H7 (cell line): ENCODE results near the gene RNF220. TPM values are rescaled to one million over a fixed set of nuclear protein-coding genes. Genes with fewer than 3 reads are reported as not detected.
A peak's percentile ranks its signal among the peaks of the same experiment; 100 is the strongest.

Experiments
- DNase-seq: peaks from one replicate; pipeline ENCODE4 v3.0.0; 2012
- H3K27me3 ChIP-seq: 2 replicates; pipeline ENCODE4 v1.6.0; 2011; ENCODE audit warnings: mild to moderate bottlenecking, low read length; ENCODE audit not compliant: control insufficient read depth, insufficient read depth
- H3K36me3 ChIP-seq: replicated peaks from 2 replicates; pipeline ENCODE4 v1.5.1; 2011; ENCODE audit warnings: low read length; ENCODE audit not compliant: control insufficient read depth, insufficient read depth
- H3K4me3 ChIP-seq: 2 replicates; pipeline ENCODE4 v1.5.1; 2011; ENCODE audit warnings: low read depth, mild to moderate bottlenecking, control low read depth, low read length, moderate library complexity; ENCODE audit not compliant: insufficient read depth
- total RNA-seq: library from RNA; depleted of rRNA; stranded (reverse); fragments of >200 nt; shearing (Covaris generic); gene quantifications from 2 replicates; pipeline ENCODE4 v1.2.3, GENCODE V29; 2014

The RNF220 gene
- total RNA-seq, 1 experiment from 2014 or later, result 187 TPM

GRCh38 chr1:44608141-44608540 is 203.1 kb downstream of the RNF220 start:
- H3K36me3 ChIP-seq, result no peaks in the 10 kb centered on the region
- peak; percentile 67 for DNase-seq

GRCh38 chr1:44609412-44609767 is 204.3 kb downstream of the RNF220 start:
- Histone ChIP-seq H3K27me3 (no peaks in the 10 kb centered on the region), H3K36me3 (no peaks in the 10 kb centered on the region)
- peak; percentile 91 for DNase-seq

More at GRCh38 chr1:44608141-44608540, 203.1 kb downstream of the RNF220 start:
- no peaks in the 10 kb centered on the region for H3K27me3 ChIP-seq
- no peak overlapping the region for H3K4me3 ChIP-seq

DNA sequence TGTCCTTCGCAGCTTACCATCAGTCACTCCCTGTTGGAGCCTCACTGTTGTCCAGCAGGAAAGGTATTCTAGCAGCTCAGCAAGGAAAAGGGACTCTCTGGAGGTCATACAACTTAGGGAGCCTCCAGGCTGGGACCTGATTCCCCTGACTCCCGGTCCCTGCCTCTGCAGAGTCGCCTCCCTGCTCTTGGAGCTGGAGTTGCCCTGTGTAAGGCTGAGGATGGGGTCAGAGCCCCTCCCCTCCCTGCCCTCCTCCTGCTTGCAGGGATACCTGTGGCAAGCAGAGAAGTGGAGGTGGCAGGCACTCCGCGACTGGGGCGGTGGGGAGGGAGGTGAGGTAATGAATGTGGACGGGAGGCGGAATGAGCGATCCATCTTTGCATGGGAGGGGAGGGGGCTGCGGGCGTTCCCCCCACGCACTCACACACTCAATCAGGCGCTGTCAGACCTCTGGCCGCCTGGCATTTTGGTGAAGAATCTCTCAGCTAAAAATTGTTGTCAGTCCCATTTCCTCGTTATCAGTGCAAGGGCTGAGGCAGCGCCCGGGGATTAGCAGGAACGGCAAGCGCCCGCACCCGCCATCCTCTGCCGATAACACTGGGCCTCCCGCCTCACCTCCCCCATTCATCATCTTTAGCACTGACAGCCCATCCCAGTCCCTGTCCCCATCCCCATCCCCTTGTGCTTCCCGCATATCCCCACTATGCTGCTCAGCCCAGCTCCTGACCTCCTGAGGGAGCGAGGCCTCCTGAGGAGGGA is 204.9 kb downstream of the RNF220 start:
- H3K36me3 ChIP-seq, result no peaks in the 10 kb centered on the region
- DNase-seq, result peak; percentile 71
- no peak overlapping the region for H3K4me3 ChIP-seq
- no peaks in the 10 kb centered on the region for H3K27me3 ChIP-seq

More at GRCh38 chr1:44609412-44609767, 204.3 kb downstream of the RNF220 start:
- no peak overlapping the region for H3K4me3 ChIP-seq

- DNase-seq, result peak; percentile 72
- no peaks in the 10 kb centered on the region for H3K36me3 ChIP-seq
These were observed 205.6 kb downstream of the RNF220 start for GRCh38 chr1:44610527-44611148.

GRCh38 chr1:44611419-44611818 is 206.4 kb downstream of the RNF220 start:
- Histone ChIP-seq H3K36me3 (no peaks in the 10 kb centered on the region), H3K27me3 (peaks cover 2% of the 10 kb centered on the region), H3K4me3 (no peak overlapping the region)
- no peak for DNase-seq

More at GRCh38 chr1:44610527-44611148, 205.6 kb downstream of the RNF220 start:
- H3K27me3 ChIP-seq, result no peaks in the 10 kb centered on the region
- H3K4me3 ChIP-seq, result no peak overlapping the region

DNA sequence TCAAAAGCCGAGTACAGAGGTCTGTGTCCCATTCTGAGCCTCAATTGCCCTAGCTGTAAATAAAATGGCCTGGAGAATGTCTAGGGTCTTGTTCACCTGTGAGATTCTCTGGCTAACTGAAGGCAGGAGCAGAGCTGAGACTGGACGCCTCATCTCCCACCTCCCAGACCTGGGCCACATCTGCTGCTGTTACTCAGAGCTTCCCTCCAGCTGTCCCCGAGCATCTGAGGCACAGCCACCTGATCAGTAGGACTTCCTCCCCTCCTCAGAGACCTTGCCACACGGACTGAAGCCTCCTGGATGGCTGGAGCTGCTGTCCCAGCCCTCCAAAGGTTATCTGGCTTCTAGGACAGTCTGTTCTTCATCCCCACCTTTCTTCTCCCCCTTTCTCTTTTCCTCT is 206.8 kb downstream of the RNF220 start:
- Histone ChIP-seq H3K36me3 (no peaks in the 10 kb centered on the region), H3K4me3 (no peak overlapping the region), H3K27me3 (peaks cover 7% of the 10 kb centered on the region)
- DNase-seq, result no peak

DNA sequence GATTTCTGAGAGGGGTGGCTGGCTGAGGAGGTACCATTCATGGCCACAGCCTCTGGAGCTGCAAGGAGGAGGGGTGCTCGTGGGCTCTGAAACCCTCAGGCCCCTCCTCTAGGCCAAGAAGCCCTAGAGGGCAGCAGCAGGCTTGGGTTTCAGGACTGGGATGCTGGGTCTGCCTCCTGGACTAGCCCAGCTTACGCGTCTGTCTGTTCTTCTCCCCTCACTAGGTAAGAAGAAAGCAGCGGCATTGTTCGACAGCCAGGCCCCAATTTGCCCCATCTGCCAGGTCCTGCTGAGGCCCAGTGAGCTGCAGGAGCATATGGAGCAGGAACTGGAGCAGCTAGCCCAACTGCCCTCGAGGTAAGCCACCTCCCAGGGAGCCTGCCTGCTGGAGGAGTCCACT is 208.9 kb downstream of the RNF220 start:
- H3K4me3 ChIP-seq, result no peak overlapping the region
- H3K36me3 ChIP-seq, result no peaks in the 10 kb centered on the region
- DNase-seq, result no peak
- H3K27me3 ChIP-seq, result peaks cover 14% of the 10 kb centered on the region

DNA sequence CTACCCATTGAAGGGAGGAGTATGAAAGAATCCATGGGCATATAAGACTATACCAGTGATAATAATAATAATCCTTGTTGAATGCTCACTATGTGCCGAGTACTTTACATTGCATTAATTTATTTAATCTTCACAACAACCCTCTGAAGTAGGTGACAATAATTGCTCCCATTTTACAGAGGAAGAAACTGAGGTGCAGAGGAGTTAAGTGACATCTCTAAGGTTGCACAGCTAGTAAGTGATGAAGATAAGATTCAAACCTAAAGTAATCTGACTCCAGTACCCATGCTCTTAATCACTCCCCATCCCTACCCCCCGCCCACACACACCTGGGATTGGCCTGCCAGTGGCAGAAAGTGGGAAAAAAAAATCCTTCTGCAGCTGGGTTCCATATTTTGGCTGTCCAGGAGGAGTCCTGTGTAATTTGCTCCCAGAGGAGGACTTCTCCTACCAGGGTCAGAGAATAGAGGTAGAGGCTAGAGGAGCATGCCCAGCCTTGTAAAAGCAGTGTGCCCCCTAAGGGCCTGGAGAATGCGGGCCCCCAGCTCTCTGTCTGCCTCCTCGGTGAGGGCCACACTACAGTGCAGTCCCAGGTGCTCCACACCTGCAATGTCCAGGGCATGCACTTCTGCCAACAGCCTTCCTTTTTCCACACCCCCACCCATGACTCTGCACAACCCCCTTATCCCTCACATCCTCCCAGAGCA is 211.4 kb downstream of the RNF220 start:
- Histone ChIP-seq H3K27me3 (peaks cover 14% of the 10 kb centered on the region), H3K4me3 (peak overlapping the region; percentile 34; the same call in 1 of the 2 replicates), H3K36me3 (no peaks in the 10 kb centered on the region)
- DNase-seq, result peak; percentile 79

DNA sequence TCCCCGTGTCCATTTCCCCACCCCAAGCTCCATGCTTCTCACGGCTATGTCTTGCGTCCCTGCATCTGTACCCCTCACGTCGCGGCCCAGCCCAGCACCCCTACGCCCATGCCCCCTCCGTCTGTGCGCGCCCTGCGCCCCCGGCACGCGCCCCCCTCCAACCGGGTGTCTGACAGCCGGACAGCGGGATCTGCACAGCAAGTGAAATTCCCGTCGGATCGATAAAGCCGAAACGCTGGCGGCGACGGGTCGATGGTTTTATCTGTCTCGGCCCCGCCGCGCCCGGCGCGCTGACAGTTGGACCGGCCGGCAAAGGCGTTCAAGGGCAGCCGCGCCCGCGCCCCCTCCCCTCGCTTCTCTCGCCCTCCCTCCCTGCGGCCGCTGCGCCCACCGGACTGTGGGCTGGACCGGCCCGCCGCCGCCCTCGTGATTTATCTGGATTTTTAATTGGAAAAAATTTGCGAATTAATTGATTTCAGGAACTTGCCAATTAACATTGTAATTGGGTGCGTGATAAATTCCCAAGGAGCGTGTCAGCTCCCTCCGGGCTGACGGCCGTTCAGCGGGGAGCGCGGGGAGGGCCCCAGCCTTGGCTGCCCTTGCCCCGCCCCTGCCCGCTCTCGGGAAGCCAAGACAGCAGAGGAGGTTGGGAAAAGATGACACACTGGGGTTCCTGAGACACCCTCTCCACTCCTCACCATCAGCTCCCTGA is 212.1 kb downstream of the RNF220 start:
- peaks cover 14% of the 10 kb centered on the region for H3K27me3 ChIP-seq

GRCh38 chr1:44617703-44618029 is 212.6 kb downstream of the RNF220 start:
- peaks cover 14% of the 10 kb centered on the region for H3K27me3 ChIP-seq

More for the DNA sequence above, 212.1 kb downstream of the RNF220 start:
- DNase-seq, result peak; percentile 90
- H3K36me3 ChIP-seq, result no peaks in the 10 kb centered on the region
- H3K4me3 ChIP-seq, result peak overlapping the region; percentile 34

DNA sequence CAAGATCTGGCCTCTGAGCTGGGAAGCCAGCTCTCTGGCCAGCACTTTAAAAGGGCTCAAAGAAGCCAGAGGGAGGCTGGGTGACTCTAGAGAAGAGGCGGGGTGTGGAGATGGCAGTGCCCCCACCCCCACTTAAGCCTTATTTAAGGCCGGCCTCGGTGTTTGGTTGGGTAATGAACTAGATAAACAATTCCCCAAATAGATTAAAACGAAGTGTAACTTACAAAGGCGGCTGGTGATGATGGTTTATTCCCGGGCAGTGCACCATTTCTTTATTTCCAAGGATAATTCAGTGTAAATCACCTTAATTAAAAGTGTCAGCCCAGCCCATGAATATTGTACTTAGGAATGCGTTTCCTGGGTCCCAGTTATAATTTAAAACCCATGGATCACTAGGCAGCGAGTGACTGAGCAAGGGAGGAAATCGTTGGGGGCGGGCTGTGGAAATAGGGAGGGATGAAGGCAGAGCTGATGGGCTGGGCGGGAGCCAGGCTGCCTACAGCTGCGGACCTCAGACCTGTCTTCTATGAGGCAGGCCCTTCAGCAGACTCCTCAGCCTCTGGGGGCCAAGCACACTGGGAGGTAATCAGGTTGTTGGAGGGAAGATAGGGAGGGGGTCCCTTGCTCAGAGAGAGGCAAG is 214.3 kb downstream of the RNF220 start:
- DNase-seq, result peak; percentile 62

More at GRCh38 chr1:44617703-44618029, 212.6 kb downstream of the RNF220 start:
- H3K4me3 ChIP-seq, result peak overlapping the region; percentile 34; the same call in 1 of the 2 replicates
- no peaks in the 10 kb centered on the region for H3K36me3 ChIP-seq
- peak; percentile 69 for DNase-seq

GRCh38 chr1:44620072-44620471 is 215.0 kb downstream of the RNF220 start:
- Histone ChIP-seq H3K36me3 (no peaks in the 10 kb centered on the region), H3K27me3 (peaks cover 14% of the 10 kb centered on the region), H3K4me3 (no peak overlapping the region)
- no peak for DNase-seq

More for the DNA sequence above, 214.3 kb downstream of the RNF220 start:
- H3K36me3 ChIP-seq, result no peaks in the 10 kb centered on the region
- no peak overlapping the region for H3K4me3 ChIP-seq
- peaks cover 14% of the 10 kb centered on the region for H3K27me3 ChIP-seq

DNA sequence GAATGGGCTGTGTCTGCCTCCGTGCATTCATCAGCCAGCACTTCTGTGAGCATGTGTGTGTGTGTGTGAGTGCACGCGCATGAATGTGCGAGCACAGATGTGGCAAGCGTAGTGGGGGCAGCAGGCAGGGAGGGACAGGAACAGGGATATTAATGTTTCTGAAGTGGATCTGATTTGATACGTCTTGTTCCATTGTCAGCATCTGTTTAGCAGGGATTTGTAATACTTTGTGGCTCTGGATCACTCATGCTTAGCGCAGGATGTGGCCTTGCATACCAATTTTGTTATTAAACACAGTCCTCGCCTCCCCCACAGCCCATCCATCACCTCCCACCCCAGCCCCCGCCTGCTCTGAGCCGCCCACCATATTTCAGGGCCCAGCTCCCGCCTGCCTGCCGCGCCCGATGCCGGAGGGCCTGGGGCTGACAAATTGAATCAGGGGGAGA is 216.8 kb downstream of the RNF220 start:
- H3K36me3 ChIP-seq, result no peaks in the 10 kb centered on the region
- no peak overlapping the region for H3K4me3 ChIP-seq
- peaks cover 7% of the 10 kb centered on the region for H3K27me3 ChIP-seq
- DNase-seq, result no peak
